OCI-LY1 (cell line): Measurements from ENCODE around the gene SURF4.

Experiments
- H2AFZ ChIP-seq: fragments of 200-600 bp; sonication (generic), shearing (Covaris generic); 2 replicates; pipeline ENCODE4 v1.6.0; 2014; ENCODE audit warnings: antibody characterized with exemption, mild to moderate bottlenecking, low read length
- H3F3A ChIP-seq: fragments of 200-600 bp; sonication (generic), shearing (Covaris generic); 2 replicates; pipeline ENCODE4 v1.6.0; 2014; ENCODE audit warnings: mild to moderate bottlenecking, antibody characterized with exemption, low read length, moderate library complexity; ENCODE audit not compliant: insufficient read depth
- H3K27ac ChIP-seq: fragments of 200-600 bp; sonication (generic); 2 replicates; pipeline ENCODE4 v1.5.1; 2014; ENCODE audit warnings: low read length, mixed run types, mild to moderate bottlenecking, low read depth; ENCODE audit not compliant: poor library complexity, severe bottlenecking
- H3K27me3 ChIP-seq: fragments of 200-600 bp; sonication (generic); 2 replicates; pipeline ENCODE4 v1.6.0; 2014; ENCODE audit warnings: antibody characterized with exemption, mild to moderate bottlenecking, low read length, moderate library complexity; ENCODE audit not compliant: insufficient read depth
- H3K36me3 ChIP-seq: fragments of 200-600 bp; sonication (generic); 2 replicates; pipeline ENCODE4 v1.6.1; 2014; ENCODE audit warnings: mild to moderate bottlenecking, antibody characterized with exemption, low read length, moderate library complexity, mixed read lengths; ENCODE audit not compliant: insufficient read depth
- H3K4me1 ChIP-seq: fragments of 200-600 bp; sonication (generic); 2 replicates; pipeline ENCODE4 v1.5.1; 2014; ENCODE audit warnings: mild to moderate bottlenecking, low read length, moderate library complexity; ENCODE audit not compliant: insufficient read depth, severe bottlenecking
- H3K4me2 ChIP-seq: fragments of 200-600 bp; sonication (generic), shearing (Covaris generic); 2 replicates; pipeline ENCODE4 v1.6.1; 2014; ENCODE audit warnings: low read length
- H3K4me3 ChIP-seq: fragments of 200-600 bp; sonication (generic); 2 replicates; pipeline ENCODE4 v1.5.1; 2014; ENCODE audit warnings: low read length, low read depth, mild to moderate bottlenecking, mixed read lengths; ENCODE audit not compliant: poor library complexity, severe bottlenecking
- H3K79me2 ChIP-seq: fragments of 200-600 bp; shearing (Covaris generic); 2 replicates; pipeline ENCODE4 v1.6.1; 2016; ENCODE audit warnings: mixed run types, low read length, mixed read lengths; ENCODE audit not compliant: insufficient read depth
- H3K9ac ChIP-seq: fragments of 200-600 bp; sonication (generic), shearing (Covaris generic); 2 replicates; pipeline ENCODE4 v1.6.1; 2014; ENCODE audit warnings: mild to moderate bottlenecking, low read length, mixed read lengths
- H3K9me2 ChIP-seq: fragments of 200-600 bp; sonication (generic), shearing (Covaris generic); 2 replicates; pipeline ENCODE4 v1.6.1; 2014; ENCODE audit warnings: low read depth, mild to moderate bottlenecking, low read length, mixed read lengths
- H3K9me3 ChIP-seq: fragments of 200-600 bp; shearing (Covaris generic); 2 replicates; pipeline ENCODE4 v1.6.1; 2014; ENCODE audit warnings: low read length, mixed read lengths
- H4K20me1 ChIP-seq: fragments of 200-600 bp; sonication (generic), shearing (Covaris generic); 2 replicates; pipeline ENCODE4 v1.6.0; 2016; ENCODE audit warnings: mild to moderate bottlenecking, low read length; ENCODE audit not compliant: insufficient read depth
- CTCF ChIP-seq: fragments of 200-600 bp; sonication (generic), shearing (Covaris generic); IDR thresholded peaks from 2 replicates; pipeline ENCODE4 v1.5.1; 2017; ENCODE audit warnings: mild to moderate bottlenecking, antibody characterized with exemption, low read length, moderate library complexity, mixed read lengths
- EZH2 ChIP-seq: fragments of 200-600 bp; sonication (generic), shearing (Covaris generic); IDR thresholded peaks from 2 replicates; pipeline ENCODE4 v1.8.0; 2017; ENCODE audit warnings: borderline replicate concordance, mixed run types, mild to moderate bottlenecking, antibody characterized with exemption, low read length, moderate library complexity, mixed read lengths

The SURF4 gene

DNA sequence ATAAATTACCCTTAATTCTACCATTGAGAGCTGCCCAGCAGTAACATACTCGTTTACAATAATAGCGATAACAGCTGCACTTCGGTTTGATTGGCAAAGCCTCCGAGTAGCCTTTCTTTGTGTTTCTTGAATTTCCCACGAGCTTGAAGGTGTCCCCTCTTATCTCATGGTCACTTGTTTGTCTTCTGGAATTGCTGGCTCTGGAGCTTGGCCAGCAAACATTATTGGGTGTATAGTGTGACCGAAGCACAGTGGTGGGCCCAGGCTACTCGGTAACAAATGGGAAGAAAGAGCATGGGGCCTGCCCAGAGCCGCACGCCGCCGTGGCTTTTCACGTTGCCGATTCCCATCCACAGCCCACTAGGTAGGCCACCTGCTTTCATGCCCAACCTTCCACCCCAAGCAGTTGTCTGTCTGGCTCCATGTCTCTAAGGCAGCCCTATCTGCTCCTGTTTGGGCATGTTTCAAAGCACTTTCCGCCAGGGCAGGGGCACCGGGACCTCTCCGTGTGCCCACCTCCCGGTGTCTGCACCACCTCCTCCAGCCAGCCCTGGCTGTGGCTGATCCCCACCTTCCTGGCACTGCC is 9.0 kb upstream of the SURF4 start:
- no peak overlapping the region for H3K27ac ChIP-seq
- no peaks in the 10 kb centered on the region for H3K36me3 ChIP-seq
- no peaks in the 10 kb centered on the region for H3F3A ChIP-seq
- H3K79me2 ChIP-seq, result no peaks in the 10 kb centered on the region
- TF ChIP-seq CTCF (no peak), EZH2 (no peak)
- H2AFZ ChIP-seq, result no peak overlapping the region
- H3K9me3 ChIP-seq, result no peaks in the 10 kb centered on the region
- no peaks in the 10 kb centered on the region for H4K20me1 ChIP-seq
- H3K27me3 ChIP-seq, result no peaks in the 10 kb centered on the region
- H3K4me1 ChIP-seq, result no peaks in the 10 kb centered on the region
- H3K9ac ChIP-seq, result no peak overlapping the region
- H3K4me2 ChIP-seq, result no peak overlapping the region
- no peak overlapping the region for H3K4me3 ChIP-seq
- H3K9me2 ChIP-seq, result no peaks in the 10 kb centered on the region

GRCh38 chr9:133383438-133383837 is 7.6 kb upstream of the SURF4 start:
- Histone ChIP-seq H3K4me2 (no peak overlapping the region), H3K36me3 (no peaks in the 10 kb centered on the region), H3K79me2 (no peaks in the 10 kb centered on the region), H2AFZ (no peak overlapping the region), H3K27ac (no peak overlapping the region), H3K27me3 (no peaks in the 10 kb centered on the region), H3F3A (no peaks in the 10 kb centered on the region), H4K20me1 (no peaks in the 10 kb centered on the region), H3K4me1 (no peaks in the 10 kb centered on the region), H3K9me2 (no peaks in the 10 kb centered on the region), H3K4me3 (no peak overlapping the region), H3K9ac (no peak overlapping the region), H3K9me3 (no peaks in the 10 kb centered on the region)
- TF ChIP-seq EZH2 (no peak), CTCF (no peak)

GRCh38 chr9:133382507-133383141 is 6.8 kb upstream of the SURF4 start:
- no peaks in the 10 kb centered on the region for H3K9me3 ChIP-seq
- H3K9ac ChIP-seq, result no peak overlapping the region
- H4K20me1 ChIP-seq, result no peaks in the 10 kb centered on the region
- no peaks in the 10 kb centered on the region for H3K79me2 ChIP-seq
- no peak overlapping the region for H3K4me2 ChIP-seq
- no peaks in the 10 kb centered on the region for H3K4me1 ChIP-seq
- H2AFZ ChIP-seq, result no peak overlapping the region
- TF ChIP-seq EZH2 (no peak), CTCF (no peak)
- no peaks in the 10 kb centered on the region for H3K9me2 ChIP-seq
- H3F3A ChIP-seq, result no peaks in the 10 kb centered on the region
- H3K27ac ChIP-seq, result no peak overlapping the region
- no peak overlapping the region for H3K4me3 ChIP-seq
- no peaks in the 10 kb centered on the region for H3K27me3 ChIP-seq
- no peaks in the 10 kb centered on the region for H3K36me3 ChIP-seq
